Duodenal mucosa (tissue), 2 donors: ENCODE data around the gene LRRC49.
A peak's percentile ranks its signal among the peaks of the same experiment; 100 is the strongest.

Experiments
- H3K27ac ChIP-seq: one replicate; pipeline ENCODE4 v1.7.0; 2013; ENCODE audit warnings: low read depth, low read length
- H3K27me3 ChIP-seq, 2 donors: one replicate each; pipeline ENCODE4 v1.7.0; 2013; ENCODE audit warnings: low read length in 2 of 2, control low read depth in 1 of 2; ENCODE audit not compliant: insufficient read depth in 2 of 2, control insufficient read depth in 1 of 2
- H3K36me3 ChIP-seq, 2 donors: one replicate each; pipeline ENCODE4 v1.7.0; 2013; ENCODE audit warnings: low read length in 2 of 2, control low read depth in 1 of 2; ENCODE audit not compliant: insufficient read depth in 2 of 2, control insufficient read depth in 1 of 2
- H3K4me1 ChIP-seq, 2 donors: one replicate each; pipeline ENCODE4 v1.7.0; 2013; ENCODE audit warnings: low read length in 2 of 2, control low read depth in 1 of 2; ENCODE audit not compliant: insufficient read depth in 2 of 2, control insufficient read depth in 1 of 2
- H3K4me3 ChIP-seq, 2 donors: one replicate each; pipeline ENCODE4 v1.7.0; 2013; ENCODE audit warnings: low read length in 2 of 2, low read depth in 1 of 2
- H3K9ac ChIP-seq, 2 donors: one replicate each; pipeline ENCODE4 v1.7.0; 2013; ENCODE audit warnings: low read length in 2 of 2, low read depth in 1 of 2
- H3K9me3 ChIP-seq, 2 donors: one replicate each; pipeline ENCODE4 v1.7.0; 2013; ENCODE audit warnings: low read length in 2 of 2, control low read depth in 1 of 2; ENCODE audit not compliant: control insufficient read depth in 1 of 2

Gene LRRC49

DNA sequence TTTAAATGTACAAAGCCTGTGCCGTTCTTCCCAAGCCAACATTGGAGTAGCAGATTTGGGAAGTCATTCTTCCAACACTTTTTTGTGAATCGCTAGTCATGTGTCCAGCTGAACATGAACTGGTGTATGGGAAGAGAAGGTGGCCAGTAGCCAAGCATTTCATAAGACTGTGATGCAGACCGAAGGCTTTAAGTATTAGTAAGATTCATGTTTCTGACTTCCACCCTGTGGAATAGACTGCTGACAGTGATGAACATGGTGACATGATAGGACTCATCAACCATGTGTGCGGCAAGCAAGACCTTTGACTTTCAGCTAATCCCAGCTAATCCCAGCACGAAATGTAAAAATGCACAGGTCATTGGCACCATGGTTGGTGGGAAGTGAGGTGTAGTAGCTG is 174.4 kb downstream of the LRRC49 start:
- Histone ChIP-seq H3K4me3 (no peak overlapping the region), H3K36me3 (no peaks in the 10 kb centered on the region), H3K4me1 (no peaks in the 10 kb centered on the region), H3K9ac (no peak overlapping the region), H3K27ac (no peak overlapping the region), H3K9me3 (no peaks in the 10 kb centered on the region), H3K27me3 (no peaks in the 10 kb centered on the region)

DNA sequence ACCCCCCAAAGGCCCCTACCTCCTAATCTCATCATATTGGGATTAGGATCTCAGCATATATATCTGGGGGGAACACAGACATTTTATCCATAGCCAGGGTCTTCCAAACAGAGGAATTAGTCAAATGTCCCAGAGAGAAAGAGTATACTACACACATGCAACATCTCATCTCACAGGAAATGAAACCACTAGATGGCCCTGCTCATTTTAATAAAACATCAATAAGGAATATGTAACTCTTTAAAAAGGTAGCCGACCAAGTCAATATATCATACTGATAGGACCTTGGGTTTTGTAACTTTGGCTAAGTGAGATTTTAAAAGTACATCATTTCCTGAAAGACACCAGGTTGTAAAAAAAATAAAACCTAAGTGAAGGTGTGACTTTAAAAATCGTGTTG is 177.1 kb downstream of the LRRC49 start:
- no peak overlapping the region for H3K27ac ChIP-seq
- H3K27me3 ChIP-seq, result no peaks in the 10 kb centered on the region
- H3K9me3 ChIP-seq, result no peaks in the 10 kb centered on the region
- no peak overlapping the region for H3K4me3 ChIP-seq
- no peaks in the 10 kb centered on the region for H3K36me3 ChIP-seq
- no peaks in the 10 kb centered on the region for H3K4me1 ChIP-seq
- no peak overlapping the region for H3K9ac ChIP-seq

DNA sequence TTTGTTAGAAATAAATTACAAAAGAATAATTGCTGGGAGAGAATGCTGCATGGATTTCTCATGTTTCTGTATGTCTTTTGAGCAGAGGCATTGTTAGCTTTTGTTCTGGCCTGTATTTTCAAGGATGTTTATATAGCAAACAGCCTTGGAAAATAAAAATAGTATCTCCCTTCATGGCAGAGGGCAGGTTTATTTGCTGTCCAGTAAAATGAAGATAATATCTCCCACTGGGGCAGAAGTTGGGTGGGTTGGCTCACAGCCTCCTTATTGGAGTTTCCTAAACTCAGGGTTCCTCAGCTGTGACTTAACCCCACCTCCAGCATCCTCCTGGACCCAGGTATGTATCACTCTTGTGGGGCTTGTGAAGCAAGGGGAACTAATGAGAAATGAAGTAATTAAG is 178.9 kb downstream of the LRRC49 start:
- H3K4me1 ChIP-seq, result no peaks in the 10 kb centered on the region
- no peak overlapping the region for H3K27ac ChIP-seq
- H3K4me3 ChIP-seq, result no peak overlapping the region
- no peaks in the 10 kb centered on the region for H3K27me3 ChIP-seq
- H3K9me3 ChIP-seq, result no peaks in the 10 kb centered on the region
- H3K9ac ChIP-seq, result no peak overlapping the region
- H3K36me3 ChIP-seq, result no peaks in the 10 kb centered on the region

DNA sequence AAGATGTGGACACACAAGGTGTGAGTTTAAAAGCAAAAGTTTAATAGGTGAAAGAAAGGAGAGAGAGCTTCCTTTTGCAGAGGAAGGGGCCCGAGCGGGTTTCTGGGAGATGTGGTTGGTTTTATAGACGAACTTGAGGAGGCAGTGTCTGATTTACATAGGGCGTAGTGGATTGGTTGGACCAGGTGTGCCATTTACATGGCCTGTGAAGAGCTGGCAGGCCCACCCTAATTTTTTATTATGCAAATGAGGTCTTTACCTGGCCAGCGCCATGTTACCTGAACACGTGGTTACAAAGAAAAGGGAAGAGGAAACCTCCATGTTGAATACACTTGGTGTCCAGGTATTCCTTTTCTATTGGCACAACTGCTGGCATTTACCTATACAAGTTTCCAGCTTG is 179.8 kb downstream of the LRRC49 start:
- no peak overlapping the region for H3K4me3 ChIP-seq
- H3K27ac ChIP-seq, result no peak overlapping the region
- H3K9me3 ChIP-seq, result no peaks in the 10 kb centered on the region
- no peaks in the 10 kb centered on the region for H3K27me3 ChIP-seq
- H3K4me1 ChIP-seq, result no peaks in the 10 kb centered on the region
- H3K9ac ChIP-seq, result no peak overlapping the region
- H3K36me3 ChIP-seq, result no peaks in the 10 kb centered on the region

- H3K27ac ChIP-seq, result no peak overlapping the region
- H3K4me1 ChIP-seq, result peaks cover 15 to 21% of the 10 kb centered on the region in 2 donors
- H3K27me3 ChIP-seq, result no peaks in the 10 kb centered on the region
- H3K4me3 ChIP-seq, result no peak overlapping the region
- H3K9ac ChIP-seq, result no peak overlapping the region
- H3K9me3 ChIP-seq, result no peaks in the 10 kb centered on the region
- no peaks in the 10 kb centered on the region for H3K36me3 ChIP-seq
Observed at GRCh38 chr15:71078506-71079207, 186.0 kb downstream of the LRRC49 start.

- Histone ChIP-seq H3K36me3 (no peaks in the 10 kb centered on the region), H3K4me1 (peaks cover 15 to 21% of the 10 kb centered on the region in 2 donors), H3K27ac (no peak overlapping the region), H3K27me3 (no peaks in the 10 kb centered on the region), H3K9me3 (no peaks in the 10 kb centered on the region), H3K9ac (no peak overlapping the region), H3K4me3 (peak overlapping the region in 1 of 2 donors; percentile 5)
Observed at GRCh38 chr15:71079208-71080044, 186.8 kb downstream of the LRRC49 start.

GRCh38 chr15:71080166-71080565 is 187.5 kb downstream of the LRRC49 start:
- Histone ChIP-seq H3K9me3 (no peaks in the 10 kb centered on the region), H3K36me3 (no peaks in the 10 kb centered on the region), H3K9ac (no peak overlapping the region), H3K4me3 (peak overlapping the region in 1 of 2 donors; percentile 5), H3K4me1 (peaks cover 15 to 21% of the 10 kb centered on the region in 2 donors), H3K27me3 (no peaks in the 10 kb centered on the region), H3K27ac (no peak overlapping the region)

DNA sequence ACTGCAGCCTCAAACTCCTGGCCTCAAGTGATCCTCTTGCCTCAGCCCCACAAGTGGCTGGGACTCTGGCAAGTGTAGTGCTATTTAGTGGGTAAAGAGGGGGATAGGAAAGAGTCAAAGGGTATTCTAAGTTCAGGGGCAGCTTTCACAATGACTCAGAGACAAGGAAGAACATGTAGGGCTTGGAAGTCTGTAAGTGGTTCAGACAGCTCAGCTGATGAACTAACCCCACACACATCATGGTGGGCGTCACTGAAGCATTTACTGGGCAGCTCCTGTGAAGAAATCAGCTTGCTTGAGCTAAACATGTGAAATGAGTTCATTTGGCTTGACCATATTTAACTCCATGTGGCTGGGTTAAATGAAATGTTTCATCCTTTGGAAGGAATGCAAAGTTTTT is 188.1 kb downstream of the LRRC49 start:
- Histone ChIP-seq H3K9ac (no peak overlapping the region), H3K27me3 (no peaks in the 10 kb centered on the region), H3K9me3 (no peaks in the 10 kb centered on the region), H3K4me3 (no peak overlapping the region), H3K36me3 (no peaks in the 10 kb centered on the region), H3K27ac (no peak overlapping the region), H3K4me1 (peaks cover 15 to 21% of the 10 kb centered on the region in 2 donors)

DNA sequence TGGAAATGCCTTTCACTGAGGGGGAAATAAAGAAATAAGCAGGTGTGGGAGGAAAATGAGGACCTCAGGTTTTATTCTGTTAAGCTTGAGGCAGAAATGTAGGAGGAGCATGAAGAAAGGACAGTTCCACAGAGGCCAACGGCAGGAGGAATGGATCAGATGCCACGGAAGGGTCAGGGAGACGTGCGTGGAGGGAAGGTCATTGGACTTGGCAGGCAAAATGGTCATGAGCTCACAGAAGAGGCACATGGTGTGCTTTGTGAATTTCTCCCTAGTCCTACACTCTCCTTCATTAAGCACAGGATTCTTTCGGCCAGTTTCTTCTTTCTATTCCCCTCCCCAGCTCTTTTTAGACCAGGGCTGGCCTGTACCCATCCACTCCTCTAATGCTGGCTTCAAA is 190.2 kb downstream of the LRRC49 start:
- Histone ChIP-seq H3K4me3 (no peak overlapping the region), H3K27me3 (no peaks in the 10 kb centered on the region), H3K4me1 (peaks cover 15 to 21% of the 10 kb centered on the region in 2 donors), H3K9ac (no peak overlapping the region), H3K9me3 (no peaks in the 10 kb centered on the region), H3K27ac (no peak overlapping the region), H3K36me3 (no peaks in the 10 kb centered on the region)

- Histone ChIP-seq H3K27ac (no peak overlapping the region), H3K27me3 (no peaks in the 10 kb centered on the region), H3K4me1 (peaks cover 15 to 20% of the 10 kb centered on the region in 2 donors)
Observed at GRCh38 chr15:71083349-71083748, 190.7 kb downstream of the LRRC49 start.

More at GRCh38 chr15:71083349-71083748, 190.7 kb downstream of the LRRC49 start:
- Histone ChIP-seq H3K4me3 (no peak overlapping the region), H3K9ac (no peak overlapping the region), H3K9me3 (no peaks in the 10 kb centered on the region), H3K36me3 (no peaks in the 10 kb centered on the region)
